Peyer's patch (tissue), 4 donors: Measurements from ENCODE around the gene AP2B1. TPM values are rescaled to one million over a fixed set of nuclear protein-coding genes. Genes with fewer than 3 reads are reported as not detected.

Source experiments
- DNase-seq, 3 donors: peaks; one replicate each; pipeline ENCODE4 v3.0.0-alpha.2; 2017 to 2019
- H3K27ac ChIP-seq, 4 donors: fragments of 200-600 bp; sonication (generic); one replicate each; pipeline ENCODE4 v1.5.1; 2016 to 2019
- H3K27me3 ChIP-seq, 2 donors: fragments of 200-600 bp; sonication (generic); one replicate each; pipeline ENCODE4 v1.5.1; 2019
- H3K36me3 ChIP-seq, 3 donors: fragments of 200-600 bp; sonication (generic); one replicate each; pipeline ENCODE4 v1.5.1; 2016 to 2019
- H3K4me1 ChIP-seq, 4 donors: fragments of 200-600 bp; sonication (generic); one replicate each; pipeline ENCODE4 v1.5.1; 2016 to 2019
- H3K4me3 ChIP-seq, 4 donors: fragments of 200-600 bp; sonication (generic); 1 replicate in 3 of 4; 2 replicates in 1 of 4; pipeline ENCODE4 v1.5.1; 2016 to 2019; ENCODE audit warnings: mild to moderate bottlenecking in 1 of 4
- H3K9me3 ChIP-seq, 4 donors: fragments of 200-600 bp; sonication (generic); one replicate each; pipeline ENCODE4 v1.5.1; 2016 to 2019; ENCODE audit warnings: mild to moderate bottlenecking in 1 of 4
- CTCF ChIP-seq, 6 experiments: fragments of 450-650 bp in 4 of 6; fragments of 200-600 bp in 2 of 6; sonication (generic) in 1 of 6; IDR thresholded peaks; one replicate each; pipeline ENCODE4 v1.5.1; 2017 to 2019; ENCODE audit warnings: antibody characterized with exemption in 6 of 6, mild to moderate bottlenecking in 3 of 6, moderate library complexity in 1 of 6
- POLR2A ChIP-seq, 2 donors: fragments of 450-650 bp; IDR thresholded peaks; one replicate each; pipeline ENCODE4 v1.5.1; 2017; ENCODE audit warnings: antibody characterized with exemption in 2 of 2, mild to moderate bottlenecking in 2 of 2, moderate library complexity in 2 of 2
- total RNA-seq, 4 donors: library from RNA; depleted of rRNA; stranded (reverse); fragments of >200 nt; gene quantifications; one replicate each; pipeline ENCODE4 v1.1.0, GENCODE V29; 2016

The AP2B1 gene
- total RNA-seq, 4 donors from 2014 or later: 46.2 to 75.3 (median 66.6) TPM

DNA sequence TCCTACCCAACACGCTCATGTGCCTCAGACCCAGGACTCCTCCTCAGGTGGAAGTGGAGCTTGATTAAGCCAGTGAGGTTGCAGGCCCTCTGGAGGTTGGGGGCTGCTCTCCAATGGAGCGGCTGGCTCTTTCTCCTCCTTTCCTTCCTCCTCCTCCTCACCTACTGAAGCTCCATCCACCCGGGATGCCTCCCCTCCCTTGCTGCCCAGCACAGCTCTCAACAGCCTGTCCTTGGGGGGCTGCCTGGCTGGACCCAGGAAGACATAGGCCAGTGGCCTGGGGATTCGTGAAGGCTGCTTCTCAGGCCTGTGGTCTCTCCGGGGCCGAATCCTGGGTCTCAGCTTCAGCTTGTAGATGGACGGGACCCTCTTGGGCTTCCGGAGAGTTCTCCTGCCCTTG lies 157.7 kb downstream of the AP2B1 start:
- H3K4me1 ChIP-seq: peaks cover 0 to 25% (median under 1%) of the 10 kb centered on the region in 4 donors
- no peaks in the 10 kb centered on the region for H3K9me3 ChIP-seq
- peaks cover 0 to 11% of the 10 kb centered on the region in 2 donors for H3K27me3 ChIP-seq
- no peak for TF ChIP-seq CTCF (IDR thresholded peaks at IDR 0.05)
- DNase-seq: peak in 1 of 3 donors; percentile 27
- H3K4me3 ChIP-seq: no peak overlapping the region
- H3K27ac ChIP-seq: no peak overlapping the region
- no peaks in the 10 kb centered on the region for H3K36me3 ChIP-seq

DNA sequence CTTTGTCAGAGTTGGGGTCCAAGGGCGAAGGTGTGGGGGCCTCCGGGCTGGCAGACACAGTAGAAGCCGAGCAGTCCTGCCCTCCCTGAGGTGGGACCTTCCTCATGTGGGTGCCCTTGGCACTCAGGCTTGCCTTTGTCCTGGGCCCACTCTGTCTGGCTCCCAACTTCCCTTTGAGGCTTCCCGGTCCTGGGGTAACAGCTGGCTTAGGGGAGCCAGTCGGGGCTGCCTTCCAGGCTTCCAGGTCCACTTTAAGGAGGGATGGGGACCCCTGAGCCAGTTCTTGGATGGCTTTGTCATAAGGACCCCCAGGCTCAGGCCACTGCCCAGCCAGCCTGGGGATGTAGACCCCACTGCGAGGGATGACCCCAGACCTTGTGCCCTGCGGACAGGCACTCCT lies 158.1 kb downstream of the AP2B1 start:
- DNase-seq: no peak
- no peaks in the 10 kb centered on the region for H3K36me3 ChIP-seq
- no peaks in the 10 kb centered on the region for H3K9me3 ChIP-seq
- peaks cover 0 to 28% (median 2%) of the 10 kb centered on the region in 4 donors for H3K4me1 ChIP-seq
- TF ChIP-seq POLR2A (IDR thresholded peaks at IDR 0.05) (no peak), CTCF (IDR thresholded peaks at IDR 0.05) (no peak)
- peaks cover 0 to 14% of the 10 kb centered on the region in 2 donors for H3K27me3 ChIP-seq
- H3K4me3 ChIP-seq: no peak overlapping the region
- no peak overlapping the region for H3K27ac ChIP-seq

- no peak for DNase-seq
- H3K4me1 ChIP-seq: peaks cover 0 to 28% (median 2%) of the 10 kb centered on the region in 4 donors
- H3K4me3 ChIP-seq: no peak overlapping the region
- TF ChIP-seq CTCF (IDR thresholded peaks at IDR 0.05) (no peak), POLR2A (IDR thresholded peaks at IDR 0.05) (no peak)
- H3K9me3 ChIP-seq: no peaks in the 10 kb centered on the region
- H3K27ac ChIP-seq: no peak overlapping the region
- peaks cover 0 to 13% of the 10 kb centered on the region in 2 donors for H3K27me3 ChIP-seq
- H3K36me3 ChIP-seq: no peaks in the 10 kb centered on the region
Observed at GRCh38 chr17:35745749-35746320, 158.7 kb downstream of the AP2B1 start.

DNA sequence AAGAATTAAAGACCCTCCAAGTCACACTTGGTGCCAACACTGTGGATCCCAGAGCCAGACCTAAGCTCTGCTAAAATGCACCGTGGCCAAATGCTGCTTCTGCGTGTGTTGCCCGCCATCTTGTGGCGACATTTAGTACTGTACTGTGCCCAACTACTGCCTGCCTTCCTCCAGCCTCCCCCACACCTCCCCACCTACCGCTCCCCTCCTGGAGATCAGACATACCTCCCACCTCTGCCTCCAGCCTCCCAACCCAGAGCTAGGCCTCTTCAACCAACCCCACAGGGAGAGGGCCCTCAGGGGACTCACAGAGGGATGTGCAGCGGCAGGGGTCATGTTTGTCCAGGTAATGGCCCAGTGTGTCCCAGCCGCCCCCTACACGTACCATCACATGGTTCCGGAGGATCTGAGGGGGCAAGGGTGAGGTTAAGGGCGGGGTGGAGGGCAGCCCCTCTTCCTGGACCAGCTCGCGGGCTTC lies 160.5 kb downstream of the AP2B1 start:
- Histone ChIP-seq H3K9me3 (no peaks in the 10 kb centered on the region), H3K4me1 (peaks cover 0 to 20% (median 2%) of the 10 kb centered on the region in 4 donors), H3K27me3 (peaks cover 0 to 4% of the 10 kb centered on the region in 2 donors), H3K27ac (no peak overlapping the region), H3K4me3 (no peak overlapping the region), H3K36me3 (no peaks in the 10 kb centered on the region)
- TF ChIP-seq POLR2A (IDR thresholded peaks at IDR 0.05) (no peak), CTCF (IDR thresholded peaks at IDR 0.05) (peak; percentile 74 to 93 (median 90))
- DNase-seq: peak; percentile 76 to 91 (median 79)

GRCh38 chr17:35748341-35748841 lies 161.3 kb downstream of the AP2B1 start:
- Histone ChIP-seq H3K9me3 (no peaks in the 10 kb centered on the region), H3K4me1 (peaks cover 0 to 20% (median 2%) of the 10 kb centered on the region in 4 donors), H3K27ac (no peak overlapping the region), H3K4me3 (no peak overlapping the region), H3K27me3 (peaks cover 0 to 4% of the 10 kb centered on the region in 2 donors), H3K36me3 (no peaks in the 10 kb centered on the region)
- TF ChIP-seq POLR2A (IDR thresholded peaks at IDR 0.05) (no peak), CTCF (IDR thresholded peaks at IDR 0.05) (no peak)
- DNase-seq: no peak
